Colonic mucosa (tissue), 4 donors: ENCODE measurements around the gene DYRK2. TPM values are rescaled to one million over a fixed set of nuclear protein-coding genes. Genes with fewer than 3 reads are reported as not detected.

Experiments used
- DNase-seq: peaks from one replicate; pipeline ENCODE4 v3.0.0-alpha.2; 2020
- H3K27ac ChIP-seq: fragments of 200-600 bp; one replicate; pipeline ENCODE4 v1.8.0; 2021
- H3K27me3 ChIP-seq: fragments of 200-600 bp; one replicate; pipeline ENCODE4 v1.8.0; 2021
- H3K36me3 ChIP-seq: fragments of 200-600 bp; one replicate; pipeline ENCODE4 v1.8.0; 2021
- H3K4me1 ChIP-seq: fragments of 200-600 bp; one replicate; pipeline ENCODE4 v1.8.0; 2021; ENCODE audit warnings: mild to moderate bottlenecking
- H3K4me3 ChIP-seq: fragments of 200-600 bp; one replicate; pipeline ENCODE4 v1.8.0; 2021
- H3K9ac ChIP-seq, 2 donors: one replicate each; pipeline ENCODE4 v1.7.0; 2013; ENCODE audit warnings: control low read depth in 2 of 2, low read depth in 2 of 2, low read length in 2 of 2
- H3K9me3 ChIP-seq: fragments of 200-600 bp; one replicate; pipeline ENCODE4 v1.8.0; 2021
- CTCF ChIP-seq: fragments of 200-600 bp; IDR thresholded peaks from one replicate; pipeline ENCODE4 v1.8.0; 2022; ENCODE audit warnings: antibody characterized with exemption, mild to moderate bottlenecking
- intact Hi-C: fragments of 100-400 bp; cut with DNase I; formaldehyde crosslinking; loops from one replicate; pipeline ENCODE4 v1.14.1; 2022
- total RNA-seq, 2 donors: library from RNA; stranded (reverse); fragmentation: NEBNext Ultra II Directional in 1 of 2; extraction: Animal tissue kit (Norgen Biotek cat#: 25700) in 1 of 2; gene quantifications; one replicate each; pipeline ENCODE4 v1.2.1, GENCODE V29; 2021
- donor health status: healthy.
- donor health status: DM: no; HTN: no; CAD: no.
- donor health status: DM: no; HTN: no; CAD: no.

The DYRK2 gene
- total RNA-seq, 2 donors from 2014 or later = 66.0 to 112 TPM

GRCh38 chr12:67633708-67634107, 14.8 kb upstream of the DYRK2 start:
- no peak for DNase-seq
- H3K4me1 ChIP-seq = no peaks in the 10 kb centered on the region
- no peak for TF ChIP-seq CTCF
- H3K36me3 ChIP-seq = no peaks in the 10 kb centered on the region
- no peak overlapping the region for H3K27ac ChIP-seq
- H3K4me3 ChIP-seq = no peak overlapping the region
- no peaks in the 10 kb centered on the region for H3K9me3 ChIP-seq
- H3K27me3 ChIP-seq = no peaks in the 10 kb centered on the region
- intact Hi-C loops = no loop called here
- no peak overlapping the region for H3K9ac ChIP-seq

DNA sequence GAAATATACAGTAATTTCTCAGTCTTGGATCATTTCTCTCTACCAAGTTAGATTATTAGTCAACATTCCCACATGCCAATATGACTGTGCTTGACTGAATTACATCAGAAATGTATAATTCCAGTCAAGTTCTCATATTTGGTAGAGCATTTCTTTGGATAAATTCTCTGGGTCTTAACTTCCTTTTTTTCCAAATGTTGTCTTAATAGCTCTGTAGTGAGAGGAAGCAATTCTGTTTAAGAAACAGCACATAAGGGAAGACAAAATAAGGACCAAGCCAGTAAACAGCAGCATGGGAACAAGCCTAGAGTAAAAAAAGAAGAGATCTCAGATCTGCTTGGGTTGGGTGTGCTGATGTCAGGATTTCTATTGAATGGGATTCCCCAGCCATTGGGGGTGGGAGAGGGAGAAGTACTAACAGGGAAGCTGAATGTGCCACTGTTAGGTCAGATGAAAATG, 14.2 kb upstream of the DYRK2 start:
- Histone ChIP-seq H3K4me3 (no peak overlapping the region), H3K27me3 (no peaks in the 10 kb centered on the region), H3K9ac (no peak overlapping the region), H3K4me1 (no peaks in the 10 kb centered on the region), H3K36me3 (no peaks in the 10 kb centered on the region), H3K27ac (no peak overlapping the region), H3K9me3 (no peaks in the 10 kb centered on the region)
- intact Hi-C loops = no loop called here
- DNase-seq = no peak
- TF ChIP-seq CTCF = no peak

DNA sequence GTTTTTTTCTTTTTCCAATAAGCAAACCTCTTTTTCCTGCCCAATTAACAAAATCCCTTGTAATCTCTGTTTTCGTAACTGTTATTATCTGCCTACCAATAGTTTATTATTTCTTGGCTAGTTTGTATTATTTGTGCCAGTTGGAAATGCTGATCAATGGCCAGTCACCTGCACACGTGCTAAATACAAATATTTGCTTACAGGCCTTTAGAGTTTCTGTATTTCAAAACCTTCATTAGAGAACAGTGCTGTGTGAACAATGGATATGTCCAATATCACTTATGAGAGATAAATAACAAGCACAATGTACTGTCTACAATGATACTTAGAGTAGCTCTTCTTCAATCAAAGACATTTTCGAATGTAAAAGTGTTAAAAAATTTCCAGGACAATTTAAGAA, 10.8 kb upstream of the DYRK2 start:
- Histone ChIP-seq H3K9me3 (no peaks in the 10 kb centered on the region), H3K27ac (no peak overlapping the region), H3K4me1 (no peaks in the 10 kb centered on the region), H3K4me3 (no peak overlapping the region), H3K36me3 (no peaks in the 10 kb centered on the region), H3K27me3 (no peaks in the 10 kb centered on the region), H3K9ac (no peak overlapping the region)
- no peak for TF ChIP-seq CTCF
- intact Hi-C loops = no loop called here
- DNase-seq = no peak

GRCh38 chr12:67638694-67639093, 9.9 kb upstream of the DYRK2 start:
- no peaks in the 10 kb centered on the region for H3K9me3 ChIP-seq
- H3K4me1 ChIP-seq = no peaks in the 10 kb centered on the region
- no peak for TF ChIP-seq CTCF
- no peak overlapping the region for H3K4me3 ChIP-seq
- H3K27ac ChIP-seq = no peak overlapping the region
- H3K27me3 ChIP-seq = no peaks in the 10 kb centered on the region
- intact Hi-C loops = no loop called here
- H3K9ac ChIP-seq = no peak overlapping the region
- DNase-seq = no peak
- no peaks in the 10 kb centered on the region for H3K36me3 ChIP-seq

GRCh38 chr12:67640863-67641262, 7.7 kb upstream of the DYRK2 start:
- intact Hi-C loops = loop anchor here (10.0 kb wide), 1 partner anchor 196 kb away; no protein-coding TSS in a partner anchor
- Histone ChIP-seq H3K4me1 (no peaks in the 10 kb centered on the region), H3K27me3 (no peaks in the 10 kb centered on the region)

More at GRCh38 chr12:67640863-67641262, 7.7 kb upstream of the DYRK2 start:
- no peak for DNase-seq
- H3K9ac ChIP-seq = no peak overlapping the region
- TF ChIP-seq CTCF = no peak
- no peak overlapping the region for H3K27ac ChIP-seq
- H3K4me3 ChIP-seq = no peak overlapping the region
- H3K36me3 ChIP-seq = no peaks in the 10 kb centered on the region
- H3K9me3 ChIP-seq = no peaks in the 10 kb centered on the region
